NK-92 treated with Interleukin-12 subunit alpha and Interleukin-12 subunit beta, amount 100 ng/mL, for 24 hours (cell line): ENCODE measurements around the gene RHO.

Experiments used
- DNase-seq: peaks from one replicate; lab custom pipeline; 2025; lab: John Stamatoyannopoulos, UW

Gene RHO

GRCh38 chr3:129579991-129580390, 51.6 kb downstream of the RHO start:
- no peak for DNase-seq

- DNase-seq, result no peak
Measured at GRCh38 chr3:129581623-129582022, 53.2 kb downstream of the RHO start.

GRCh38 chr3:129582799-129583198, 54.4 kb downstream of the RHO start:
- no peak for DNase-seq

GRCh38 chr3:129583289-129583688, 54.9 kb downstream of the RHO start:
- no peak for DNase-seq

- DNase-seq, result no peak
Measured at GRCh38 chr3:129584631-129585030, 56.2 kb downstream of the RHO start.
